GM19193 (cell line): ENCODE data around the gene REEP1.

Experiments
- POLR2A ChIP-seq: IDR thresholded peaks from 4 replicates; pipeline ENCODE4 v1.6.1; 2011; ENCODE audit not compliant: insufficient read depth, insufficient read length; ENCODE audit errors: extremely low read depth

Gene REEP1

DNA sequence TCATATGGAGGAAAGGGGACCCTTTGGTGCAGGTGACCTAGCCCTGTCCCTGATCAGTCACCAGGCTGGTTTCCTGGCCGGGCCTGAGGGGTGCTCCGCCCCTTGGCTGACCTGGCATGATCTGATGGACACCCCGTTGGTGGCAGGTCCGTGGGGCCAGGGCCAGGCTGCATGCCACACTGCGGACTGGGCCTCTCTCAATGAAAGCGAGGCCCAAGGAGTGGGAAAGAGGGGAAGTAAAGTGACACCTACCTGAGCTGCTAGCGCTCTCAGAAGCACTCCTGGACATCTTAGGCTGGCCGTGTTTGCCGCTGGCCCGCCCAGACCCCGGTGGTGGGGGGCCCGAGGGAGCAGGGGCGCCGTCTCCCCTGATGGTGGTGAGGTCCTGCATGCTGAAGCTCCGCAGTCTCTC, 105.0 kb downstream of the REEP1 start:
- no peak for TF ChIP-seq POLR2A

DNA sequence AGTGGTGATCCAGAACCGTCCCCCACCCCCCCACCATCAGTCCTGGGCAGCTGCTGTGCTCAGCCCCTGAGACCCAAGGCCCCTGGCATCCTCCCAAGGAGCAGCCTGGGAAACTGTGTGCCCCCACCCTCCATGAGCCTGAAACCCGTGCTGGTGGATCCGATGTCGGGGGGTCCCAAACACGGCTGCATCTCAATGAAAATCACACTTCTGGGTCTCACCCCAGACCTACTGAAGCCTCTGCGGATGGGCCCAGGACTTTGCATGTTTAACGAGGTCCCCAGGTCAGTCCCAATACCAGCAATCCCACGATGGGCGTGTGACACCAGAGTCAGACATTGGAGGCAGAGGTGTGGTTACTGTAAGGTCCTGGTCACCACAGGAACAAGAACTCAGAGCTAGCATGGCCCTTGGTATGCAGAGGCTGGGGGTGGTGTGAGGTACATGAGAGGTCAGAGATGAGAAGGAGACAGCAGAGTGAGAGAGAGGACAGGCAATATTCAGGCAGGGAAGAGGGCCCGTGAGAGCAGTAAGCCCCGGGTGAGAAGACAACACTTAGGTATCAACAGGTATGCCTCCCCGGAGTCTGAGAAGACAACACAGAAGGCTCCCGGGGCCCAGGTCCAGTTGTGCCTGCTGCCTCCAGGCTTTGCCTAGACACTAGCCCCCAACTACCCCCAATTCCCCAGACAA, 105.6 kb downstream of the REEP1 start:
- no peak for TF ChIP-seq POLR2A

DNA sequence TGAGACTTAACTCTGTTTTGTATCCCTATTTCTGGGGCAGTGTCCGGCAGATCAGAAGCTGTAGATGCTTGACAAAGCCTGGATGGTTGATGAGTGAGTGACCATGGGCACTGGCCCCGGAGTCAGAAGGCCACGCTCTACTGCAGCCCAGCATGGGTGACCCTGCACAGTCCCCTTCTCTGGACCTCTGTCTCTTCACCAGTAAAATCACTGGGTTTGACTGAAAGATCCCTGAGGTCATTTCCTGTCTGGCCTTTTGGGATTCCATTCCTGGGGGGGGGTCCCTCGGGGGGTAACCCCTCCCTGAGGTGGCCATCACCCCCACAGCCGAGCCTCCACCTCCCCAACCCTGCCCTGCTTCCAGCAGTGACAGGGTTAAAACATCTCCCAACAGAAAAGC, 106.5 kb downstream of the REEP1 start:
- no peak for TF ChIP-seq POLR2A

DNA sequence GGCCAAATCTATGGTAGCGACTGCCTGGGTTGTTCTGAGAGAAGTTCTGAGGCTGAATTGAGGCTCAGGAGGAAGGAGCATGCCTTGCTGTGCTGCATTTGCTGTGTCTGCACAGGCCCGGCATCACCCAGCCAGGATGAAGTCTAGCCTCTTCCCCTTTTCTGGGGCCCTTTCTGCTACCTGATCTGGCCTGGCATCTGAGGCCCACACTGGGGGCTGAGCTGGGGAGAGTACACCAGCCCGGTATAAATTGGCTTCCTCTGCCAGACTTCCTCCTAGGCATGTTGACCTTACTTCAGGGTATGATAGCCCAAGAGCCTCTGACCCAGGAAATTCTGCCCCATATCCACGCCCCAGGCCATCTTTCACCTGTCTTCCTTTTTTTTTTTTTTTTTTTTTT, 108.2 kb downstream of the REEP1 start:
- TF ChIP-seq POLR2A: no peak

DNA sequence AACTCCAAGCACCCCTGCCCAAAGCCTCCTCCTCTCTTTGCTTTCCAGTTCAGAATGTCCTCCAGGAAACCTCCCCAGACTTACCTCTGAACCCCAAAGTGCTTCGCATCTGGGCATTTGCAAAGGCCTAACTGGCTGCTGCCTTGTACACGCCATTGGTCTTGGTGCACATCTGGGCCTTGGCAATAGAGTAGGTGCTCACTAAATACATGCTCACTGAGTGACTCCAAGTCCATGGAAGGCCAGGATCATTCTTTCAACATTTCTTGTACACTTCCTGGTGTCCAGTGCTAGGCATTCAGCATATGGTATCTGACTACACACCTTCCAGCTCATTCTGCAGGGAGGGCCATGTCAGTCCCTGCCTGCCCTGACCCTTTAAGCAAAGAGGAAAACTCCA, 109.7 kb downstream of the REEP1 start:
- no peak for TF ChIP-seq POLR2A

DNA sequence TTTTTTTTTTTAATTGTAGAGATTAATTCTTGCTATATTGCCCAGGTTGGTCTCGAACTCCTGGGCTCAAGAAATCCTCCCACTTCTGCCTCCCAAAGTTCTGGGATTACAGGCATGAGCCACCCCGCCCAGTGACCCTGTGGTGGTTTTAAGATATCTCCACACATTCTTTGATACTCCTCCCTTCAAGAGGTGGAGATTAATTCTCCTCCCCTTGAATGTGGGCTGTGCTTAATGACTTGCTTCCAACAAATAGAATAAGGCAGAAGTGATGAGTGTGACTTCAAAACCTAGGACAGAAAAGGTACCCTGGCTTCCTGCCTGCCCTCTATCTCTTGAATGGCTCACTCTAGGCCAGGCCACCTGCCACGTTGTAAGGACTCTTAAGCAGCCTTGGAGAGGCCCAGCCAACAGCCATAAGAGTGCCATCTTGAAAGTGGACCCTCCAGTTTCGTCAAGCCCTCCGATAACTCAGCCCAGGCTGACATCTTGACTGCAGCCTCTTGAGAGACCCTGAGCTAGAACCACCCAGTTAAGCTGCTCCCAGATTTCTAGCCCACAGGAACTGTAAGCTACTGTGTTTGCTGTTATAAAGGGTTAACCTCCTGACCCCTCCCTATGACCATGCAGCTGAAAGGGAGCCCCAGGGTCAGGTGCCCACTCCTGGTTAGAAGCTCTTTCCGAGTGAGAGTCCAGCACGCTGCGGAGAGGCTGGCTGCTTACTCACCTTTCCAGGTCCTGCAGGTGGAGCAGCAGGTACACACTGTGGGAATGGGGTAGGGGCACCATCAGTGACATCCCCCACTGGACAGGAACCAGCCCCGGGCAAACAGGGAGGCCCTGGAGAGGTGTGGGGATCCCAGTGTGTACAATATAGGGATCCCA, 110.5 kb downstream of the REEP1 start:
- no peak for TF ChIP-seq POLR2A

DNA sequence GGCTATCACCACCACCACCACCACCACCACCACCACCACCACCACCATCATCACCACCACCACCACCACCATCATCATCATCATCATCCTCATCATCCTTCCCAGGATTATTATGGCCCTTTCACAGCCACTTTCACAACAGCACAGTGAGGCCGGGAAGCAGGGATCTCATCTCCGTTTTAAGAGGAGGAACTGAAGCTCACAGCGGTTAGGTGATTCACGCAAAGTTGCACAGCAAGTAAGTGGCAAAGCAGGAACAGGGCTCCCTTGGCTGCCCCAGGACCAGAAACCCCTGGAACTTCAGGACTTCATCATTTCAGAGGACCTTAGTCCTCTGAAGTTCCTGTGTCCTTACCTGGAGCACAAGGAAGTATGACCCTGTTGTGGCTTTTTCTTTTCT, 111.4 kb downstream of the REEP1 start:
- no peak for TF ChIP-seq POLR2A

DNA sequence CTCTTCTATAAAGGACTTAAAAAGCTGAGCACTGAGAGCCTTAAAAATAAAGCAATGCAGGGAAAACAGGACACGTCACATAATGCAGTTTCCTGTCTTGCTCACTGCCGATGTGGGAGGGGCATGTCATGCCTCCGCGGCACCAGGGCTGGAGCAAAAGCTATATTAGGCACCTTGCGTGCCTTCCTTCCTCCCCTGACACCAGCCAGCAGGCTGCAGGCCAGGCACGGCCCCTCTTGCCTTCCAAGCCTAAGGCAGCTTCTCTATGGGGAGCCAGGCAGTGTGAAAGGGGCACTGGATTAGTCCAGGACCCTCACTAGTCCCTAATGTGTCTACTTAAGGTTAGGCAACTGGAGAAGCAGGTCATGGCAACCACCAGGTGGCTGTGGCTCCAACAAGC, 111.8 kb downstream of the REEP1 start:
- peak; percentile 65 for TF ChIP-seq POLR2A

DNA sequence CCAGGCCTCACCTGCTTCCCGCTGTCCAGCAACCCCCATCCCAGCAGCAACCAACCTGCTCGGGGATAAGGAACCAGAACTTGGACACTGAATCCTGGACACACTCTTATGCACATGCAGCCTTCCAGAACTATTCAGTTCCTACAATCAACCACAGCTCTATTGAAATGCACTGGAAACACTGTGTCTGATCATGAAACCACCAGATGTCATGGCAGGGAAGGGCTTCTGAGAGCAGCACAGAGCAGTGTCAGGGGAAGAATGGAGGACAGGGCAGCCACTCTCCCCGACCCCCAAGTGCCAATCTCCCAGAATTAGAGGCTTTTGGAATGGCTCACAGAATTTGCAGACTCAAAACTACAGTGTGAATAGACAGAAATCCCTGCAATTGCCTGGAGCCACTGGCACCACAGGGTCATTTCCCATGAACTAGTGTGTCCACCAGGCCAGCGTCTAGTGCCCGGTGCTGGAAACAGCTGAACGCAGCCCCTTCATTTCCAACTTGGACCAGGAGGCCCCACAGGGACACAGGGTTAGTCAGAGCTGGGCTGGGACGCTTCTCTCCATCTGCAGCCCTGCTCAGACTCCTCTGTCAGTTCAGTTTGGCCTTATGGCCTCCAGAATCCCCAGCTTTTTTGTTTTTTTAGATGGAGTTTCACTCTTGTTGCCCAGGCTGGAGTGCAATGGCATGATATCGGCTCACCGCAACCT, 112.6 kb downstream of the REEP1 start:
- no peak for TF ChIP-seq POLR2A

DNA sequence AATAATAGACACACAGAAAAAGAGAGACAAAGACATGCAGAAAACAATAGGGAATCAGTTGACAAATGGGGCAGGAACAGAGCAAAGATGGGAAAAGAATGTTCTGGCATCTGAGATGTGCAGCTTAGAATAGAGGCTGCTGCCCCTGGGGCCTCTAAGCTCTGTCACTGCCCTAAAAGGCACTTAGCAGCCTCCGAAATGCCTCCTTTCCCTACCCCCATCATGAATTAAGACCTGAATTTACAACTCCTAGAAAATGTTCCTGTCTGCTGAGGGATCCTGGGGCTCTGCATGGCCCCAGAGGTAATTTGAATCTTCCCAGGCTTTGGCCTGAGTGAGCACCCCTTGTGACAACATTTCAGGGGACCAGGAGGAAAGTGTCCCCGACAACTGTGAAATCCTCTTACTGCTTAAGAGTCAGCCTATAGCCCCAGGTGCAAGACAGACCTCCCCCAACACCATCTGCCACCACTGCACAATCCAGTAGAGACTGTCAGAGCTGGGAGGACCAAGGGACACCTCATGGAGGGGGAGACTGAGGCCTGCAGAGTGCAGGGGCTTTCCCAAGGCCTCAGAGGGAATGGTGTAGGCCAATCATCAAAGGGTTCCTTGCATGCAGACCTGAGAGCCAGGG, 113.4 kb downstream of the REEP1 start:
- no peak for TF ChIP-seq POLR2A

DNA sequence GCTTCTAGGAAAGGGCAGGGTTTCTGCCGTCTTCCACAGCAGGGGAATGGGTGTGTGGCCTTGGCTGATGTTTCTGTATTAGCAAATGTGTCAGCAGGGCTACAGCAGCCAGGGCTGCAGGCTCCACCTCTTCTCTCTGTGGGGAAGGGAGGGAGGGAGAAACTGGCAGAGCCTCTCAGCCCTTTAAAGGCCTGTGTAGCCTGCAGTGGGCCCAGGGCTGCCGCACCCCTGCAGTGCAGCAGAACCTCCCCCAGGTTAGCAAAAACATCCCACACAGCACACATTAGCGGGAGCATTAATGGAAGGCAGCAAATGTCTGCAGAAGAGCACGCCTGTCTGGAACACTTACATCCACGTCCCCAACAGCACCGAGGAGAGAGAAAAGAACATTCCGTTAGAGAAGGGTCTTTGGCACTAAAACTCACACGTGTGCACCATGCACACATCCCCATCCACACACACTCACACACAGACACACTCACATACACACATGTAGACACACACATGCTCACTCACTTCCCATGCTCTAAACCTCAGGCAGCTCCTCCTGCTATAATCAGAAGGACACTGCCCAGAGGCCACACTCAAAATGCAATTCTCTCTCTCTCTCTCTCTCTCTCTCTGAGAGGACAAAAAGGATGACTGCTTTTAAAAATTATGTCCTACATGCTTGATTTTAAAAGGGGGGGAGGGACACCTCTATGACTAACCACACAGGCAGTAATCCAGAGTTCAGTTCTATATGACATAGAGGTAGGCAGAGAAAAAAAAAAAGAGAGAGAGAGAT, 114.1 kb downstream of the REEP1 start:
- TF ChIP-seq POLR2A: no peak

DNA sequence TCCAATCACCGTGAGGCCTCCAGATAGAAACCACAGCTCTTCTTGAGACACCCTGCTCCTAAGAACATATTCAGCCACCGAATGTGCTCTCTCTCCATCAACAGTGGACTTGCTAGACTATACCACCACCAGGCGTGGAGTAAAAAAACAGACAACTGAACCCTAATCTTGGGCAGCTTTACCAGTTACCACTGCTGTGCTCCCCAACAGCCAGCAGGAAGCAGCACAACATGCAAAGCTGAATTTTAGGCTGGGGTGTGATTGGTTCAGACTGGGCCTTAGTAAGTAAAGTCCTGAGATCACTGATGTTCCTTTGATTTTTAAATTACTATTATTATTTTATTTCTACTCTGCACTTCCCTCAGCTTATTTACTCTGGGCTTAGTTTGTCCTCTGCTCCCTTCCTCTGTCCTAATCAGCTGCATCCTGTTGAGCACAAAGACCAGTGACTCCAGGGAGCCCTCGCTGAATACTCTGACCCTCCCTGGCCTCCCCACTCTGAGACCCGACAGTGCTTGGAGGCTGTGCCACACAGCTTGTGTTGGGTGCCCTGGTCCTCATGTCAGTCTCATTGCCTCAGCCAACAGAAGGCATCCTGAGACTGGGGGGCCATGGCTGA, 116.3 kb downstream of the REEP1 start:
- TF ChIP-seq POLR2A: no peak

DNA sequence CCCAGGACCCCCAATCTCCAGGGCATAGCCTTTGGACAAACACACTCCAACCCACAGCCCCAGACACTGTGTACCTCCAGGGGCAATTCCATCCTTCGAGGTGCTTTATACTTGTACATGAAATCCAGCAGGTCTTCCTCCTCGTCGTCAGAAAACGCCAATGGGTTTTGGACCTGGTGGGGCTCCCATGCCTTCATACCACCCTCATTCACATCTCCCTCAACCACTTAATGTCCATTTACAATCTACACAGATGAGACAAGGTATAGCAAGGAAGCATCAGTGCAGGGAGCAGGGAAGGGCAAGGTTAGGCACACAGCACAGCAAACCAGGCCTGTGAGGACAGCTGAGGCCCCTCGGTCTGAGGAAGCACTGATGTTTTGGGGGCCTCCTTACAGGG, 117.5 kb downstream of the REEP1 start:
- no peak for TF ChIP-seq POLR2A

DNA sequence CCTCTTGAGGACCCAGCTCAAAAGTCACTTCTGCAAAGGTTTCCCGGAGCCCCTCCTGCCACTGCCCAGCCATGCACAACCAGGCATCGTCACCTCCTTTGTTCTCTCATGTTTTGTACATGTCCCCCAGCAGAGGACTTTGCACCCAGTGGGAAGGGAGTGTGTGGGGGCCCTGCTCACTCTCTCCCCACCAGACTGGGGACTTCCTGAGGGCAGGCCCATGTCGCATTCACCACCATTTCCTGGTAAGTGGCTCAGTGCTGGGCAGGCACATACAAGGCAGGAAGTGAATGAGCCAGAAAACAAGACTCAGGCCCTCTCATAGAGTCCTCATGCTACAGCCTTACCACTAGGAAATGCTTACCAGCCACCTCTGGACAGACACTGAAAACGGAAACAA, 119.3 kb downstream of the REEP1 start:
- no peak for TF ChIP-seq POLR2A
